OCI-LY7 (cell line): Measurements from ENCODE around the gene RAPGEF4.

Source experiments
- CTCF ChIP-seq: fragments of 200-600 bp; sonication (generic); conservative IDR thresholded peaks from 2 replicates; pipeline ENCODE4 v1.5.1; 2014; ENCODE audit warnings: mild to moderate bottlenecking, antibody characterized with exemption, low read length, moderate library complexity, mixed read lengths
- EZH2phosphoT487 ChIP-seq: fragments of 200-600 bp; sonication (generic); IDR thresholded peaks from 2 replicates; pipeline ENCODE4 v1.6.1; 2018; ENCODE audit warnings: low read depth, borderline replicate concordance, mild to moderate bottlenecking, mixed run types, antibody characterized with exemption, low read length, moderate library complexity, mixed read lengths

DNA sequence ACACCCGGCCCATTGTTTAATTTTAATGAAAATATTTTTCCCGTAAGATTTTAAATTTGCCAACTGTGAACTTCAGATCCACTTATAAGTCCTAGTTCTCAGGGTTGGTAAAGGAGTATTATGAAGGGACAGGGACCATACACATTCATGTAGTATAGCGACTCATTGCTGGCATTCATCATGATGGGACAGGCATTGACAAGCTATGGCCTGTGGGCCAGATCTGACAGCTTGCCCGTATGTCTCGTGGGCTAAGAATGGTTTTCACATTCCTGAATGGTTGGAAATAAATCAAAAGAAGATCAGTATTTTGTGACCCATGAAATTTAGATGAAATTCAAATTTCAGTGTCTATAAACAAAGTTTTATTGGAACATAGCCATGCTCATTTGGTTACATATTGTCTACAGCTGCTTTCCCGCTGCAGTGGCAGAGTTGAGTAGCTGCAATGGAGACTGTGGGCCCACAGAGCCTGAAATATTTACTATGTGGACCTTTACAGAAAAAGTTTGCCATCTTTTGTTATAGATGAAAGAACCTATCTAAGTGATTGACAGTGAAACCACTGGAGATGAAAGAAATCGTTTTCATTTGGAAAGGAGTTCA, 4.1 kb downstream of the RAPGEF4 start:
- no peak for TF ChIP-seq CTCF
- TF ChIP-seq EZH2phosphoT487, result no peak
